GM21723 (cell line): Measurements from ENCODE around the gene PCBP3.
"Not testable (repeated sequence)": the region's sequence is repeated elsewhere in the genome, so short reads cannot be mapped to it uniquely, and the experiment has no call there.

ENCODE experiments used
- ATAC-seq: cut with Tn5 transposase; IDR thresholded peaks from one replicate; pipeline ENCODE4 v1.9.1; 2021; ENCODE audit warnings: mild to moderate bottlenecking, moderate library complexity; ENCODE audit not compliant: unreplicated experiment

The PCBP3 gene

GRCh38 chr21:45822429-45823099, 179.0 kb downstream of the PCBP3 start:
- no peak for ATAC-seq

DNA sequence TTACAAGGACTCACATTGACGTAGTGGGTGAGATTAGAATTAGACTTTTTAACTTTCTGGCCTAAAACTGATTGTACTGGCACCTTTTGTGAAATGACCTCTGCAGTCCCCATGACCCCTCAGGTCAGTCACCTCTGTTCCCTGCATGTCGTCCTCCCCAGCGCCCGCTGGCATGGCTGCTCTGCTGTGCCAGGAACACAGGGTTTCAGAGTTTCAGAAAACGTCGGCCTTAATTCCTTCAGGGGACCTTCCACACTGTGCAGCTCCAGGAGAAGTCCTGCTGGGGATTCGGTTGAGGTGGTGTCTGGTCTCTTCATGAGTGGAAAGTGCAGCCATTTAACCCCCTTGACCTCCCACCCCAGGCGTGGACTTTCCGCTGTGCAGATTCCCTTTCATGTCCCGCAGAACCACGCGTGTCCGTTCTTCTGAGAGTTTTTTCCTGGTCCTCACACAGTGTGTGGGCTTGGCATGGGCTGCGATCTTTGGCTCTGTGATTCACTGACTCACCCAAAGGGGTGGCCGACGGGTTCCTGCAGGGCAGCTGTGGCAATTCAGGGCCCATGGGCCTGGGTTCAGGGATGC, 179.7 kb downstream of the PCBP3 start:
- ATAC-seq: no peak

DNA sequence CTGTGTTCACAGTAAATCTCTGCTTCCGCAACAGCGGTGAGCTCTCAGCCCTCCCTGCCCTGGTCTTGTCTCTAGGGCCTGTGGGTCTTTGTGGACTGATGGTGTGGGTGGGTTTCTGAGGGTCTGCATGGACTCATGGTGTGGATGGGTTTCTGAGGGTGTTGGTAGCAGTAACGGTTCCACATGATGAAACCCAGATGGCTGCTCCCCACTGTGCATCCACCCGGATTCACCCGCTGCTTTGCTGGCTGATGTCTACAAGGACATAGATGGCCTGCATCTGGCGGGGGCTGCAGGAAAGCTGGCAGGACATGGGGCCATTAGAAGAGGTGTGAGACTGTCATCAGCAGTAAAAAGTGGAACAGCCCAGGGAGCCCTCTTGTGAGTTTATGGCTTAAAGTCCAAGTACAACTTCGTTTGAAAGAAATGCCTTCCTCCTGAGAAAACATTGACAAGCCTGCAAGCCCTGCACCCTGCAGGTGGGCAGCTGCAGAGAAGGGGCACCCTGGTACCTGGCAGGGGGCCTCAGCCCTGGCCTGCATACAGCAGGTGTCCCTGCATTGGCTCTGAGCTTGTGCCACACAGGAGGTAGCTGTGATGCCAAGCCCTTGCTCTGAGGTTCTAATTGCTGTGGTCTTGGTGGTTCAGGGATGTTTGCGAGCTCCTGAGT, 181.2 kb downstream of the PCBP3 start:
- no peak for ATAC-seq

DNA sequence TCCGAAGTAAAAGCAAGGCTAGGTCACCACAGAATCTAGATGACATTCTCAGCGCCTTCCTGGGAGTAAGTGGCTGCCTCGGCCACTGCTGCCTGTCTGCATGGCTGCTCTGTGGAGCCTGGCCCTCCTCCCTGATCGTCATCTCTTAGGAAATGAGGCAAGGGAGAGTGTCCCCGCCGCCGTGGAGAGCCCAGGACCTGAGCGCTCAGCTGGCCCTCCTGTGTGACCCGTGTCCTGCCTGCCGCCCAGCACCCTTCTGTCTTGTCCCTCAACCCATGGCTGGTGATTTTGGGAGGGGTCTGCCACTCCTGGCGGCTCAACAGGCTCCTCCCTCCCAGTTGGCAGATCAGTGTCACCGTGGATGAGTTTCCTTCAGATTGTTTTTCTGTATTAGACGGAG, 181.7 kb downstream of the PCBP3 start:
- ATAC-seq: no peak

DNA sequence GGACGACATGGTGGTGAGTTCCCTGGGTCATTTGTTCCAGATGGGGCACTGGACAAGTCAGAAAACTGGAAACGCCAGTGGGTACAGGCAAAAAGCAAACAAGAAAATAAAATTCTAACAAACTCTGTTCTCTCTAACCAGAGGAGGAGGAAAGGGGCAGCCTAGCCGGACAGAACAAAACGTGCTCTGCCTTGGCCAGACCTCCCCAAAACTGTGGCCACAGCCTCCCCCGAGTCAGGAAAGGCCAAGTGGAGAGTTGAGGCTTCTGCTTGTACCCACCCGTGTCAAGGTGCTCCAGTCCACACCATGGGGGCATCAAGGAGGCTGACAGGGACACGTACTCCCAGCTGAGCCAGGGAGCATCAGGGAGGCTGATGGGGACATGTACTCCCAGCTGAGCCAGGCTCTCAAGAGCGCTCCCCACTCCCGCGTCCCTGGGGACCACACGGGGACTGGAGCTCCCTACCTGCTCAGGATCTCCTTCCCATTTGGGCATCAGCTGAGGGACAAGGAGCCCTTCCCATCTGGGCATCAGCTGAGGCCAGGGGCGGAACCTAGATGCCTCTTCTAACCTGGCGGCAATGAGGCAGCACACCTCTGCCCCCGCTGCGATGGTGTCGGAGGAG, 183.3 kb downstream of the PCBP3 start:
- no peak for ATAC-seq

DNA sequence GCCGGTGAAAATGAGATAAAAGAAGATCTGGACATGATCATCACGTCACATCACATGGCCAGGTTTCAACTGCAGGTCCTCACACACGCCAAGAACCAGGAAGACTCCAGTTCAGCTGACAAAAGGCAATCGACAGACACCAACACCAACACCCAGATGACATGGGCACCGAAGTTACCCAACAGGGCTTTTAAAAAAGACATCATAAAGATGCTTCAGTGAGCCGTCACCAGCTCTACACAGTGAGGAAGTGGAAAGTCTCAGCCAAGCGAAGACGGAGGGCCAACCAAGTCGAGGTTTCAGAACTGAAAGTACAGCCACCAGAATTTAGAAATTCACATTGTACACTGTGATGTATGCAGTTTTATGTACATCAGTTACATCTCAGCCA, 183.8 kb downstream of the PCBP3 start:
- no peak for ATAC-seq

DNA sequence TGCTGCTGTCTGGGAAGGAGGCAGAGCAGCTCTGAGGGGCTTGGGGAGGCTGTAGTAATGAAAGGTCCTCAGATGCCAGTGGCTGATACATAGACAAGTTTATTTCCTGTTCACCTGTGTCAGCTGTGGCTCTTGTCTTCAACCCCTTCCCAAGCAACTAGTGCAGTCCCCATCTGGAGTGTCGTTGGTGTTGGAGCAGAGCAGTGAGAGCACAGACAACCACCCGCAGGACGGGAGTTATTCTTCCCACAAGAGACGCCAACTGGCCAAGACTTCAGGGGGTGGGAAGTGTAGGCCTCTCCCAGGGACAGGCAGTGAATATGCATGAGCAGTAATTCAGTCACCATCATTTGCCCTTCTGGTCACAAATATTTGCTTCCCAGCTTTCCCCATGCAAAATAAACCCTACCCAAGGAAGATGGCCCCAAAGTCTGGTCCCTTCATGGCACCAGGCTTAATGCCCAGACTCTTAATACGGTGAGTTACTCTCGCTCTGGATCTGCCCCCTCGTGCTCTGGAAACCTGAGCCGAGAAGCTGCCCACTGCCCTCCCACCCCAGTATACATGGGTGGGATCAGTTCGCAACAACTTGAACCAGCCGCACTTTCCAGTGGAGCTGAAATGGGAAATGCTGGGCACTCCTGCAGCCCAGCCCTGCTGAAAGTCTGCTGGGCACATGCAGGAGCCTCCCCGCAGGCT, 184.5 kb downstream of the PCBP3 start:
- ATAC-seq: no peak

- no peak for ATAC-seq
Observed at GRCh38 chr21:45828580-45829570, 185.3 kb downstream of the PCBP3 start.

- no peak for ATAC-seq
Observed at GRCh38 chr21:45829668-45830067, 186.1 kb downstream of the PCBP3 start.

DNA sequence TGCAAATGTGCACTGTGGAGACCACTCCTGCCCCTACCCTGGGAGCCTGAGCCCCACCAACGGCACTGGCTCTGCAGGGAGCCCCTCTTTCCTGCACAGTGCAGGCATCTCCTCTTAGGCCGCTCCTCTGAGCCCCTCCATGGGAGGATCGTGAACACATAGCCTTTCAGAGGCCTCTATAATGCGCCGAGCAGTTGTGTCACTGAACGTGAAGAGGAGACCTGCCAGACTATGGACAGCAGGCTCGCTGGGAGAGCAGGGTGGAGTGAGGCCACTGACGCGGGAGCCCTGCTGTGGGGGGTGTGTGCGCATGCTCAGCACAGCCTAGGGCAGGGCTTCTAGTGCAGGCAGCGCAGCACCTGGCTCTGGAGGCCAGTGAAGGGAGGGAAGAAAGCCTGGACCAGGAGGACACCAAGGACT, 186.7 kb downstream of the PCBP3 start:
- ATAC-seq: no peak

GRCh38 chr21:45830720-45831366, 187.3 kb downstream of the PCBP3 start:
- ATAC-seq: no peak

DNA sequence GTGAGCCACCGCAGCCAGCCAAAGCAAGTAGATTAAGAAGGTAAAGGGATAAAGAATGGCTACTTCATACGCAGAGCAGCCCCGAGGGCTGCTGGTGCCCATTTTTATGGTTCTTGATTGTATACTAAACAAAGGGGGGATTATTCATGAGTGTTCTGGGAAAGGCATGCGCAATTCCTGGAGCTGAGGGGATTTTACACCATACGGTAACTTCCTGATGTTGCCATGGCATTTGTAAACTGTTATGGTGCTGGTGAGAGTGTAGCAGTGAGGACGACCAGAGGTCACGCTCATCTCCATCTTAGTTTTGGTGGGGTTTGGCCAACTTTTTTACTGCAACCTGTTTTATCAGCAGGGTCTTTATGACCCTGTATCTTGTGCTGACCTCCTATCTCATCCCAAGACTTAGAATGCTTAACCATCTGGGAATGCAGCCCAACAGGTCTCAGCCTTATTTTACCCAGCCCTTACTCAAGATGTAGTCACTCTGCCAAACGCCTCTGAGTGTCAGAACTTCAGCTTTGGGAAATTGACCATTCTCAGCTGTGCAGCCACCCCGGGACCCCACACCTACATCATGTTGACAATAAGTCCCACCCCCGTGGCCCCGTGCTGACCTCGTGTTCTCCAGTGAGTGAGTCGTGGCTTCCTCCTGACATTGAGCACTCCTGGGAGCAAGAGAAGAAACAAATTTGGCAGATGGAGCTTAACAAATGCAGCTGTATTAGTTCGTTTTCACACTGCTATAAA, 188.6 kb downstream of the PCBP3 start:
- ATAC-seq: no peak

DNA sequence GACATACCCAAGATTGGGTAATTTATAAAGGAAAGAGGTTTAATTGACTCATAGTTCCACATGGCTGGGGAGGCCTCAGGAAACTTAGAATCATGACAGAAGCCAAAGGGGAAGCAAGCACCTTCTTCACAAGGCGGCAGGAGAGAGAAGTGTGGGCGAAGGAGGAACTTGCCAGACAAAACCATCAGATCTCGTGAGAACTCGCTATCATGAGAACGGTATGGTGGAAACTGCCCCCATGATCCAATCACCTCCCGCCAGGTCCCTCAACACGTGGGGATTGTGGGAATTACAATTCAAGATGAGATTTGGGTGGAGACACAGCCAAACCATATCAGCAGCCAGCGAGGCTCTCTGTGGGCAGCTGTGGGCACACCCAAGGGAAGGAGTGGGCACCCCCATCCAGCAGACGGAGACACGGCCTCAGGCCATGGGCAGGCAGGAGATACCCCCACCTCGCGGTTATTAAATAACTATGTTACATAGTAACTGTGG, 189.3 kb downstream of the PCBP3 start:
- ATAC-seq: not testable (repeated sequence)

DNA sequence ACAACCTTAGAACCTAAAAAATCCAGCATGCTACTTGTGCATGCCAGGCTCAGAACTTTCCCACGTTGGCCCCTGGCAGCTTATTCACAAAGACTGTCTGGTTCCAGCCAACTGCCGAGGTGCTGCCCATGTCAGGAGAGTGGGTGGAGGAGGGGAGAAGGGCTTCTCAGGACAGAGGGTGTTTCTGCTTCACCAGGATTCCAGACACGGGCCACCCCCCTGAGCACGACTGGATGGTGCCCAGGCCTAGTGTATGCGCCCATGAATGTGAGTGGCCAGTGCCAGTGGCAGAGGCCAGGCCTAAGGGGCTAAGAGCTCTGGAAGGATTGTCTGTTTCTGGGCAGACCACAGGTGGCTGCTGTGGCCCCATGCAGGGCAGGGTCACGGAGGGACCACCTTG, 189.9 kb downstream of the PCBP3 start:
- ATAC-seq: no peak

GRCh38 chr21:45834026-45834715, 190.6 kb downstream of the PCBP3 start:
- no peak for ATAC-seq

GRCh38 chr21:45834821-45835293, 191.3 kb downstream of the PCBP3 start:
- ATAC-seq: no peak

- no peak for ATAC-seq
Observed at GRCh38 chr21:45835301-45836267, 192.1 kb downstream of the PCBP3 start.
